BJ (cell line): ENCODE results near the gene CACNB1. TPM values are rescaled to one million over a fixed set of nuclear protein-coding genes. Genes with fewer than 3 reads are reported as not detected.

Source experiments
- CTCF ChIA-PET: fragments of 350-600 bp; formaldehyde crosslinking; extraction: SDS; loops from one replicate; lab custom pipeline; 2021; ENCODE audit warnings: antibody characterized with exemption, inconsistent platforms; lab: Yijun Ruan, JAX
- POLR2A ChIA-PET: fragments of 300-600 bp; sonication (Branson Sonifier 250); formaldehyde crosslinking; extraction: SDS; loops from one replicate; lab custom pipeline; 2021; ENCODE audit warnings: antibody characterized with exemption; lab: Charles Lee
- DNase-seq: peaks from one replicate; pipeline ENCODE4 v3.0.0-alpha.2; 2011; ENCODE audit warnings: low read depth
- H3K27me3 ChIP-seq: 2 replicates; pipeline ENCODE4 v1.6.0; 2011; ENCODE audit warnings: low read length; ENCODE audit not compliant: control insufficient read depth, insufficient read depth
- H3K36me3 ChIP-seq: 2 replicates; pipeline ENCODE4 v1.5.1; 2011; ENCODE audit warnings: low read length; ENCODE audit not compliant: control insufficient read depth, insufficient read depth
- H3K4me3 ChIP-seq: 2 replicates; pipeline ENCODE4 v1.5.1; 2011; ENCODE audit warnings: low read depth, mild to moderate bottlenecking, control low read depth, low read length
- polyA plus RNA-seq: library from polyadenylated mRNA; depleted of rRNA; stranded (reverse); fragments of >200 nt; gene quantifications from 2 replicates; pipeline ENCODE4 v1.2.3, GENCODE V29; 2011; rRNA removed
- TF ChIP-seq, protein P1 (sequence below): IDR thresholded peaks from 2 replicates; pipeline ENCODE4 v1.5.1; 2011; ENCODE audit warnings: low read depth, mild to moderate bottlenecking, control low read depth, inconsistent platforms, low read length, moderate library complexity; ENCODE audit not compliant: insufficient read depth

CACNB1 gene
- polyA plus RNA-seq, 1 experiment, result 8.5 TPM

GRCh38 chr17:39126436-39126835 lies 71.0 kb downstream of the CACNB1 start:
- DNase-seq, result no peak
- ChIA-PET CTCF (no interaction called here), POLR2A (no interaction called here)
- peaks cover 2% of the 10 kb centered on the region; the same call in 1 of the 2 replicates for H3K27me3 ChIP-seq
- H3K4me3 ChIP-seq, result no peak overlapping the region
- no peaks in the 10 kb centered on the region for H3K36me3 ChIP-seq
- TF ChIP-seq, protein P1, sequence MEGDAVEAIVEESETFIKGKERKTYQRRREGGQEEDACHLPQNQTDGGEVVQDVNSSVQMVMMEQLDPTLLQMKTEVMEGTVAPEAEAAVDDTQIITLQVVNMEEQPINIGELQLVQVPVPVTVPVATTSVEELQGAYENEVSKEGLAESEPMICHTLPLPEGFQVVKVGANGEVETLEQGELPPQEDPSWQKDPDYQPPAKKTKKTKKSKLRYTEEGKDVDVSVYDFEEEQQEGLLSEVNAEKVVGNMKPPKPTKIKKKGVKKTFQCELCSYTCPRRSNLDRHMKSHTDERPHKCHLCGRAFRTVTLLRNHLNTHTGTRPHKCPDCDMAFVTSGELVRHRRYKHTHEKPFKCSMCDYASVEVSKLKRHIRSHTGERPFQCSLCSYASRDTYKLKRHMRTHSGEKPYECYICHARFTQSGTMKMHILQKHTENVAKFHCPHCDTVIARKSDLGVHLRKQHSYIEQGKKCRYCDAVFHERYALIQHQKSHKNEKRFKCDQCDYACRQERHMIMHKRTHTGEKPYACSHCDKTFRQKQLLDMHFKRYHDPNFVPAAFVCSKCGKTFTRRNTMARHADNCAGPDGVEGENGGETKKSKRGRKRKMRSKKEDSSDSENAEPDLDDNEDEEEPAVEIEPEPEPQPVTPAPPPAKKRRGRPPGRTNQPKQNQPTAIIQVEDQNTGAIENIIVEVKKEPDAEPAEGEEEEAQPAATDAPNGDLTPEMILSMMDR, result no peak

DNA sequence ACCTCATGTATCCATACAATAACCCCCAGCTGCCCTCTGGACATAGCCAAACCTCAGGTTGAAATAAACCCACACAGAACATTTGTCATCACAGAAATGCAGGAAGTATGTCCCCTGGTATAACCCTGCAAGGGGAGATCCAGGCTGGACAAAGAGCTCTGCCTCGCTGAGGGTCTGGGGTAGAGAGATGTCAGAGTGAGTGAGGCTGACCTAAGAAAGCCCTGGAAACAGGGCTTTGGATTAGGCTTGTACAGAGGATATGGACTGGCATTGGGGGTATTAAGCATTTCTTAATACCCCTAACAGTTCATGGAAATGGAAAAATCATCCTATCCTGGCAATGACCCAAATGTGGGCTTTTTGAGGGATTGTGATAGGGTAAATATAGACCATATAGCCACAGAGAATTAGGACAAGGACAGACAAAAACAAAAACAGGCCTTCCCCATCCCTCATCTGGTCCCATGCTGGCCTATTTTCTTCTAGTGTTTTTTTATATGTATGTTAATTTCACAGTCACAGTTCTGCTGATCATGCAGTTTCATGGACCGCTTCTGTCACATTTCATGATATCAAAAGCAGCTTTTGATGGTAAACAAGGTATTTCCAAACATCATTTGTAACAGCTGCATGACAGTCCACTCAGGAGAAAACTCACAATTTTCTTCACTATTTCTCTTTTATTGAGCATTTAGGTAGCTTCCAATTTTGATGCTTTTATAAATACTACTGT lies 72.2 kb downstream of the CACNB1 start:
- no peak for DNase-seq
- H3K27me3 ChIP-seq, result peaks cover 2% of the 10 kb centered on the region; the same call in 1 of the 2 replicates
- ChIA-PET CTCF (interaction anchor here (0.7 kb wide), 1 partner anchor 39 kb away, joined by 3 read pairs; no protein-coding TSS in a partner anchor), POLR2A (no interaction called here)
- H3K4me3 ChIP-seq, result no peak overlapping the region
- TF ChIP-seq, protein P1, result no peak
- H3K36me3 ChIP-seq, result no peaks in the 10 kb centered on the region

GRCh38 chr17:39123627-39124026 lies 73.8 kb downstream of the CACNB1 start:
- Histone ChIP-seq H3K4me3 (no peak overlapping the region), H3K36me3 (no peaks in the 10 kb centered on the region), H3K27me3 (peaks cover 2% of the 10 kb centered on the region; the same call in 1 of the 2 replicates)
- no peak for DNase-seq
- TF ChIP-seq, protein P1, result no peak
- POLR2A ChIA-PET, result no interaction called here
- CTCF ChIA-PET, result interaction anchor here (2.6 kb wide), 1 partner anchor 9 kb away, joined by 8 read pairs; no protein-coding TSS in a partner anchor

Other genes starting within 250 kb of the CACNB1 start
- gene FBXO47, start 230.3 kb downstream of the CACNB1 start, polyA plus RNA-seq, result not detected in 2 replicates
- 1.8 and 5.0 TPM in 2 replicates for gene PLXDC1, start 46.0 kb downstream of the CACNB1 start, polyA plus RNA-seq
- gene ARL5C, start 31.5 kb downstream of the CACNB1 start, polyA plus RNA-seq, result not detected in 2 replicates
- gene RPL19, start 2.6 kb upstream of the CACNB1 start, polyA plus RNA-seq, result 1,903 and 2,002 TPM in 2 replicates
- gene STAC2, start 28.3 kb upstream of the CACNB1 start, polyA plus RNA-seq, result not detected in 2 replicates
- gene FBXL20, start 204.0 kb upstream of the CACNB1 start, polyA plus RNA-seq, result 3.9 and 5.1 TPM in 2 replicates